Ovary (tissue), 9 donors: Measurements from ENCODE around the gene PDS5A. TPM values are rescaled to one million over a fixed set of nuclear protein-coding genes. Genes with fewer than 3 reads are reported as not detected.

ENCODE experiments used
- DNase-seq, 5 donors: peaks; one replicate each; pipeline ENCODE4 v3.0.0-alpha.2; 2019 to 2020
- H3K27ac ChIP-seq, 2 donors: fragments of 200-600 bp; one replicate each; pipeline versions ENCODE4 v1.5.1 to v1.8.0; 2019 to 2022
- H3K27me3 ChIP-seq: fragments of 200-600 bp; one replicate; pipeline ENCODE4 v1.8.0; 2022
- H3K36me3 ChIP-seq: fragments of 200-600 bp; sonication (generic); one replicate; pipeline ENCODE4 v1.5.1; 2019
- H3K4me1 ChIP-seq: one replicate; pipeline ENCODE4 v1.8.1; 2013; ENCODE audit warnings: mild to moderate bottlenecking, moderate library complexity; ENCODE audit not compliant: insufficient read depth
- H3K4me3 ChIP-seq: fragments of 200-600 bp; sonication (generic); one replicate; pipeline ENCODE4 v1.5.1; 2017
- H3K9me3 ChIP-seq, 2 donors: fragments of 200-600 bp in 1 of 2; sonication (generic) in 1 of 2; one replicate each; pipeline versions ENCODE4 v1.5.1 to v1.8.1; 2013 to 2019; ENCODE audit warnings: mild to moderate bottlenecking in 1 of 2, moderate library complexity in 1 of 2
- CTCF ChIP-seq, 3 donors: fragments of 450-650 bp in 2 of 3; fragments of 200-600 bp in 1 of 3; IDR thresholded peaks; one replicate each; pipeline versions ENCODE4 v1.5.1 to v1.8.0; 2016 to 2022; ENCODE audit warnings: antibody characterized with exemption in 3 of 3, mild to moderate bottlenecking in 1 of 3
- EP300 ChIP-seq: sonication (generic); formaldehyde crosslinking; IDR thresholded peaks from one replicate; pipeline ENCODE4 v1.6.1; 2017; ENCODE audit warnings: antibody characterized with exemption
- POLR2A ChIP-seq: fragments of 450-650 bp; IDR thresholded peaks from one replicate; pipeline ENCODE4 v1.6.1; 2017; ENCODE audit warnings: antibody characterized with exemption, mild to moderate bottlenecking, moderate library complexity
- WGBS, 3 donors: extraction: QIAGEN DNeasy Blood & Tissue Kit in 1 of 3; methylation state at CpG; one replicate each; pipeline versions ENCODE4 v1.1.5 to v1.1.7; 2013 to 2017; 5-methylcytosine and 5-hydroxymethylcytosine counted together
- intact Hi-C, 4 donors: fragments of 100-400 bp; cut with DNase I; formaldehyde crosslinking; loops; one replicate each; pipeline versions ENCODE4 v1.11.0 to v1.15.1; 2022 to 2023
- polyA plus RNA-seq, 2 donors: library from polyadenylated mRNA; stranded (reverse); fragments of 200-250 nt in 1 of 2; fragments of 350-450 nt in 1 of 2; fragmentation: Illumina TruSeq in 1 of 2; extraction: RNeasy Lipid Tissue Mini Kit (QIAGEN cat#74804) in 1 of 2; gene quantifications; one replicate each; pipeline ENCODE4 v1.2.3, GENCODE V29; 2013 to 2014
- total RNA-seq, 7 donors: library from RNA; depleted of rRNA in 2 of 7; stranded (reverse); fragments of >200 nt in 2 of 7; fragmentation: NEBNext Ultra II Directional in 3 of 7; extraction: Animal tissue kit (Norgen Biotek cat#: 25700) in 3 of 7; gene quantifications; one replicate each; pipeline versions ENCODE4 v1.1.0 to v1.2.4, GENCODE V29; 2016 to 2023
- donor health status: DM: no; HTN: no; CAD: no; lungs with moderate emphysema.
- donor health status: DM: no; HTN: no; CAD: no.
- donor health status: Bipolar disorder and iron deficiency.
- donor health status: DM: yes; HTN: yes; CAD: no.
- donor health status: DM: no; HTN: no; CAD: no.
- donor health status: DM: yes; HTN: yes; CAD: no.

PDS5A gene
- total and polyA plus RNA-seq, 9 donors, result 20.9 to 68.8 (median 60.4) TPM

- Histone ChIP-seq H3K36me3 (no peaks in the 10 kb centered on the region), H3K4me1 (no peaks in the 10 kb centered on the region), H3K9me3 (no peaks in the 10 kb centered on the region), H3K27ac (no peak overlapping the region), H3K27me3 (no peaks in the 10 kb centered on the region), H3K4me3 (no peak overlapping the region)
- DNase-seq, result no peak
- WGBS, 3 donors, result 90 to 91% (median 90%) methylated on average over 3 of the region's 3 CpGs
- intact Hi-C loops, result no loop called here
- TF ChIP-seq CTCF (IDR thresholded peaks at IDR 0.05), result no peak
- TF ChIP-seq POLR2A, result no peak
- TF ChIP-seq EP300, result no peak
Observed at GRCh38 chr4:39899291-39899690, 78.4 kb downstream of the PDS5A start.

- 88 to 96% (median 94%) methylated on average over 1 of the region's 1 CpG for whole genome bisulfite sequencing, 3 donors
- no peak for DNase-seq
- H3K27ac ChIP-seq, result no peak overlapping the region
- intact Hi-C loops, result no loop called here
- H3K36me3 ChIP-seq, result no peaks in the 10 kb centered on the region
- no peak overlapping the region for H3K4me3 ChIP-seq
- no peaks in the 10 kb centered on the region for H3K27me3 ChIP-seq
- no peaks in the 10 kb centered on the region for H3K4me1 ChIP-seq
- no peak for TF ChIP-seq EP300
- TF ChIP-seq CTCF (IDR thresholded peaks at IDR 0.05), result no peak
- TF ChIP-seq POLR2A, result no peak
- H3K9me3 ChIP-seq, result no peaks in the 10 kb centered on the region
Observed at GRCh38 chr4:39898015-39898414, 79.7 kb downstream of the PDS5A start.

GRCh38 chr4:39893693-39894072 is 84.0 kb downstream of the PDS5A start:
- no peak for TF ChIP-seq EP300
- no peak for TF ChIP-seq POLR2A
- no peak for TF ChIP-seq CTCF (IDR thresholded peaks at IDR 0.05)
- no peak overlapping the region for H3K4me3 ChIP-seq
- H3K27ac ChIP-seq, result no peak overlapping the region
- intact Hi-C loops, result no loop called here
- H3K27me3 ChIP-seq, result no peaks in the 10 kb centered on the region
- whole genome bisulfite sequencing, 3 donors, result 95 to 96% (median 96%) methylated on average over 3 of the region's 3 CpGs
- no peaks in the 10 kb centered on the region for H3K36me3 ChIP-seq
- no peak for DNase-seq
- H3K9me3 ChIP-seq, result no peaks in the 10 kb centered on the region
- H3K4me1 ChIP-seq, result no peaks in the 10 kb centered on the region

GRCh38 chr4:39892988-39893692 is 84.6 kb downstream of the PDS5A start:
- Histone ChIP-seq H3K9me3 (no peaks in the 10 kb centered on the region), H3K4me1 (no peaks in the 10 kb centered on the region), H3K4me3 (no peak overlapping the region), H3K27ac (no peak overlapping the region), H3K36me3 (no peaks in the 10 kb centered on the region), H3K27me3 (no peaks in the 10 kb centered on the region)
- TF ChIP-seq CTCF (IDR thresholded peaks at IDR 0.05) (no peak), POLR2A (no peak), EP300 (no peak)
- DNase-seq, result no peak
- intact Hi-C loops, result no loop called here
- 92 to 94% (median 93%) methylated on average over 5 of the region's 5 CpGs for WGBS, 3 donors
